ENCODE data around the gene RGS9.

DNA sequence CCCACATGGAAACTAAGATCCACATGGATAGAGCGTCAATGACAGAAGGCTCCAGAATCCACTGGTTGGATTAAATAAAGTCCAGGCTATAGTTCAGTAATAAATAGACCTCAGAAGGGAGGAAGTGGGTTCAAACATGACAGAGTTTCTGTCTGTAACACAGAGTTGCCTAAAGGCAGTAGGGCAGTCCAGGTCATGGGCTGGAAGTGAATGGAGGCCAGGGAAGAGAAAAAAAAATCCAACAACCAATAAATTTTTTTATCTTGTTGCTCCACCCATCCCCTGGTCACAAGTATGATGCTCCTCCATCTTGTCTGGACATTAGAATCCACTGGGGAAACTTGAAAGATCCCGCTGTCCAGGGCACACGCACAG lies 92.4 kb downstream of the RGS9 start:
- TF ChIP-seq, protein P1, sequence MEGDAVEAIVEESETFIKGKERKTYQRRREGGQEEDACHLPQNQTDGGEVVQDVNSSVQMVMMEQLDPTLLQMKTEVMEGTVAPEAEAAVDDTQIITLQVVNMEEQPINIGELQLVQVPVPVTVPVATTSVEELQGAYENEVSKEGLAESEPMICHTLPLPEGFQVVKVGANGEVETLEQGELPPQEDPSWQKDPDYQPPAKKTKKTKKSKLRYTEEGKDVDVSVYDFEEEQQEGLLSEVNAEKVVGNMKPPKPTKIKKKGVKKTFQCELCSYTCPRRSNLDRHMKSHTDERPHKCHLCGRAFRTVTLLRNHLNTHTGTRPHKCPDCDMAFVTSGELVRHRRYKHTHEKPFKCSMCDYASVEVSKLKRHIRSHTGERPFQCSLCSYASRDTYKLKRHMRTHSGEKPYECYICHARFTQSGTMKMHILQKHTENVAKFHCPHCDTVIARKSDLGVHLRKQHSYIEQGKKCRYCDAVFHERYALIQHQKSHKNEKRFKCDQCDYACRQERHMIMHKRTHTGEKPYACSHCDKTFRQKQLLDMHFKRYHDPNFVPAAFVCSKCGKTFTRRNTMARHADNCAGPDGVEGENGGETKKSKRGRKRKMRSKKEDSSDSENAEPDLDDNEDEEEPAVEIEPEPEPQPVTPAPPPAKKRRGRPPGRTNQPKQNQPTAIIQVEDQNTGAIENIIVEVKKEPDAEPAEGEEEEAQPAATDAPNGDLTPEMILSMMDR (conservative IDR thresholded peaks at IDR 0.05 in 1 of 2, IDR thresholded peaks at IDR 0.05 in 1 of 2; ENCODE audit: low read depth in 1 of 2, low read length in 2 of 2): no peak
- TF ChIP-seq EZH2 (IDR thresholded peaks at IDR 0.05; ENCODE audit: low read length, missing control alignments): no peak

Data from fibroblast of lung (primary cell).